A673 (cell line): Measurements from ENCODE around the gene UFD1. TPM values are rescaled to one million over a fixed set of nuclear protein-coding genes. Genes with fewer than 3 reads are reported as not detected.

Source experiments
- BruUV-seq: library from RNA; stranded (reverse); fragments of 400-500 nt; replicated peaks from 2 replicates; lab custom pipeline; 2021; lab: Mats Ljungman, UMichigan
- CTCF ChIA-PET: fragments of 300-600 bp; sonication (Branson Sonifier 250); formaldehyde crosslinking; loops from one replicate; lab custom pipeline; 2022; ENCODE audit warnings: antibody characterized with exemption; lab: Charles Lee
- POLR2A ChIA-PET: fragments of 300-600 bp; sonication (Branson Sonifier 250); formaldehyde crosslinking; loops from one replicate; lab custom pipeline; 2022; ENCODE audit warnings: antibody characterized with exemption; ENCODE audit not compliant: low non-redundant PET; lab: Charles Lee
- DNase-seq: peaks from one replicate; pipeline ENCODE4 v3.0.0-alpha.2; 2015; ENCODE audit warnings: low spot score
- H3K27ac ChIP-seq: fragments of 200-600 bp; sonication (generic); 2 replicates; pipeline ENCODE4 v1.5.1; 2016; ENCODE audit warnings: mixed run types, low read depth, mild to moderate bottlenecking, mixed read lengths, antibody characterized with exemption, low read length; ENCODE audit not compliant: poor library complexity, severe bottlenecking
- H3K27me3 ChIP-seq: fragments of 200-600 bp; sonication (generic); replicated peaks from 2 replicates; pipeline ENCODE4 v1.6.1; 2017; ENCODE audit warnings: mixed run types, low read depth, mild to moderate bottlenecking, mixed read lengths, antibody characterized with exemption, low read length; ENCODE audit not compliant: insufficient read depth, poor library complexity
- H3K36me3 ChIP-seq: fragments of 200-600 bp; sonication (generic); 2 replicates; pipeline ENCODE4 v1.6.1; 2016; ENCODE audit warnings: mixed run types, mild to moderate bottlenecking, mixed read lengths, antibody characterized with exemption, low read length; ENCODE audit not compliant: insufficient read depth, poor library complexity, severe bottlenecking
- H3K4me1 ChIP-seq: fragments of 200-600 bp; sonication (generic); 2 replicates; pipeline ENCODE4 v1.6.1; 2017; ENCODE audit warnings: mixed run types, mild to moderate bottlenecking, mixed read lengths, antibody characterized with exemption, low read length; ENCODE audit not compliant: insufficient read depth, poor library complexity, severe bottlenecking
- H3K4me3 ChIP-seq: fragments of 200-600 bp; sonication (generic); 2 replicates; pipeline ENCODE4 v1.5.1; 2016; ENCODE audit warnings: low read depth, mixed run types, mild to moderate bottlenecking, mixed read lengths, low read length; ENCODE audit not compliant: poor library complexity, severe bottlenecking
- H3K9me3 ChIP-seq: fragments of 200-600 bp; sonication (generic); 2 replicates; pipeline ENCODE4 v1.6.1; 2016; ENCODE audit warnings: mixed run types, low read depth, mild to moderate bottlenecking, mixed read lengths, antibody characterized with exemption, low read length; ENCODE audit not compliant: poor library complexity, severe bottlenecking
- EZH2 ChIP-seq: fragments of 200-600 bp; sonication (generic); IDR thresholded peaks from 2 replicates; pipeline ENCODE4 v1.6.1; 2017; ENCODE audit warnings: borderline replicate concordance, low read depth, mild to moderate bottlenecking, mixed read lengths, antibody characterized with exemption, low read length; ENCODE audit not compliant: poor library complexity, severe bottlenecking
- intact Hi-C: fragments of 100-400 bp; cut with micrococcal nuclease; formaldehyde crosslinking; loops from one replicate; pipeline ENCODE4 v1.10.0; 2022; ENCODE audit not compliant: unreplicated experiment
- total RNA-seq: library from RNA; stranded (reverse); gene quantifications from 2 replicates; pipeline ENCODE4 v1.2.3, GENCODE V29; 2021
- TF ChIP-seq, protein P1 (sequence below): fragments of 300-800, 200-600 bp; sonication (generic); conservative IDR thresholded peaks from 2 replicates; pipeline ENCODE4 v1.5.1; 2017; ENCODE audit warnings: low read depth, mild to moderate bottlenecking, antibody characterized with exemption, low read length, moderate library complexity, mixed read lengths

UFD1 gene
- total RNA-seq, 1 experiment from 2014 or later: 195 TPM

DNA sequence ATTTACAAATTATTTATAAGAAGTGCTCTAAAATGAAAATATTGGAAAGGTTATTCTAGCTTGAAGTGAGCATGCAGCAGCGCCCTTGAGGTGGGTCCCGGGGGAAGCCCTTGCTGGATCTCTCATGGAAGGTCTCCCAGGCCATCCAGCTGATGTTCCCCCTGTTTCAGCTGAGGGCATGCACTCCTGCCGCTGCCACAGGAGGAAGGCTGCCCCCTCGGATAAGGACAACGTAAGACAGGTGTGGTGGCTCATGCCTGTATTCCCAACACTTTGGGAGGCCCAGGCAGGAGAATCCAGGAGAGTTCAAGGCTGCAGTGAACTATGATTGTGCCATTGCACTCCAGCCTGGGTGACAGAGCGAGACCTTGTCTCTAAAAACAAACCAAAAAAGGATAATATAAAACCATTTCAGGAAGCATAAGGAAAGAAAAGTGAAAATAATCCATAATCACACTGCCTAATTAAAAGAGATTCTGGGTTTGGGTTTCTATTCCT is 15.7 kb upstream of the UFD1 start:
- DNase-seq: no peak
- Histone ChIP-seq H3K27me3 (no peaks in the 10 kb centered on the region), H3K27ac (no peak overlapping the region), H3K9me3 (no peaks in the 10 kb centered on the region), H3K4me3 (no peak overlapping the region), H3K4me1 (no peaks in the 10 kb centered on the region), H3K36me3 (peaks cover 66% of the 10 kb centered on the region)
- ChIA-PET CTCF (no interaction called here), POLR2A (no interaction called here)
- TF ChIP-seq EZH2: no peak
- TF ChIP-seq, protein P1, sequence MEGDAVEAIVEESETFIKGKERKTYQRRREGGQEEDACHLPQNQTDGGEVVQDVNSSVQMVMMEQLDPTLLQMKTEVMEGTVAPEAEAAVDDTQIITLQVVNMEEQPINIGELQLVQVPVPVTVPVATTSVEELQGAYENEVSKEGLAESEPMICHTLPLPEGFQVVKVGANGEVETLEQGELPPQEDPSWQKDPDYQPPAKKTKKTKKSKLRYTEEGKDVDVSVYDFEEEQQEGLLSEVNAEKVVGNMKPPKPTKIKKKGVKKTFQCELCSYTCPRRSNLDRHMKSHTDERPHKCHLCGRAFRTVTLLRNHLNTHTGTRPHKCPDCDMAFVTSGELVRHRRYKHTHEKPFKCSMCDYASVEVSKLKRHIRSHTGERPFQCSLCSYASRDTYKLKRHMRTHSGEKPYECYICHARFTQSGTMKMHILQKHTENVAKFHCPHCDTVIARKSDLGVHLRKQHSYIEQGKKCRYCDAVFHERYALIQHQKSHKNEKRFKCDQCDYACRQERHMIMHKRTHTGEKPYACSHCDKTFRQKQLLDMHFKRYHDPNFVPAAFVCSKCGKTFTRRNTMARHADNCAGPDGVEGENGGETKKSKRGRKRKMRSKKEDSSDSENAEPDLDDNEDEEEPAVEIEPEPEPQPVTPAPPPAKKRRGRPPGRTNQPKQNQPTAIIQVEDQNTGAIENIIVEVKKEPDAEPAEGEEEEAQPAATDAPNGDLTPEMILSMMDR: no peak
- no TSS peak for BruUV-seq
- intact Hi-C loops: no loop called here

DNA sequence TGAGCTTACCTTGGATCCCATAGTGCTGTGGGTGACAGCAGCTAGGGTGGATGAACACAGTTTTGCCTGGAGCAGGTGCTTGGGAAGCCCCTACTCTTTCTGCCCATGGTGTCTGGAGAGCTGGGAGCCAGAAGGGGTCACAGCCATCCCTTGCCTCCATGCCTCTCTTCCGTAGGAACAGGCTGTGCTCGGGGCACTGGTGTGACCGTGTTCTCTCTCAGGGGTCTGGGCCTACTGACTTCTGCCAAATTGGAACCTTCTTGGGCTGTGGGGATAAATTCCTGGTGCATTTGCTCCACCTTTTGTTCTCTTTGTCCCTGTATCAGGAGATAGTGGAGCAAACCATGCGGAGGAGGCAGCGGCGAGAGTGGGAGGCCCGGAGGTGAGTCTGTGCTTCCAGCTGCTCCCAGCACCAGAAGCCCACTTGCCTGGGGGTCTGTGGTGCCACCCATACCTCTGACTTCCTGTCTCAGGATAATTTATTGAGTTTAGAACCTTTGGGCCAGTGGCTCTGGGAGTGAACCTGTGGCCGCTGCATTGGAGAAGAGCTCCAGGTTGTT is 15.1 kb upstream of the UFD1 start:
- Histone ChIP-seq H3K4me1 (no peaks in the 10 kb centered on the region), H3K9me3 (no peaks in the 10 kb centered on the region), H3K4me3 (no peak overlapping the region), H3K27me3 (no peaks in the 10 kb centered on the region), H3K27ac (no peak overlapping the region), H3K36me3 (peaks cover 66% of the 10 kb centered on the region)
- ChIA-PET CTCF (no interaction called here), POLR2A (no interaction called here)
- BruUV-seq: no TSS peak
- DNase-seq: no peak
- no peak for TF ChIP-seq EZH2
- TF ChIP-seq, protein P1: no peak
- intact Hi-C loops: no loop called here

DNA sequence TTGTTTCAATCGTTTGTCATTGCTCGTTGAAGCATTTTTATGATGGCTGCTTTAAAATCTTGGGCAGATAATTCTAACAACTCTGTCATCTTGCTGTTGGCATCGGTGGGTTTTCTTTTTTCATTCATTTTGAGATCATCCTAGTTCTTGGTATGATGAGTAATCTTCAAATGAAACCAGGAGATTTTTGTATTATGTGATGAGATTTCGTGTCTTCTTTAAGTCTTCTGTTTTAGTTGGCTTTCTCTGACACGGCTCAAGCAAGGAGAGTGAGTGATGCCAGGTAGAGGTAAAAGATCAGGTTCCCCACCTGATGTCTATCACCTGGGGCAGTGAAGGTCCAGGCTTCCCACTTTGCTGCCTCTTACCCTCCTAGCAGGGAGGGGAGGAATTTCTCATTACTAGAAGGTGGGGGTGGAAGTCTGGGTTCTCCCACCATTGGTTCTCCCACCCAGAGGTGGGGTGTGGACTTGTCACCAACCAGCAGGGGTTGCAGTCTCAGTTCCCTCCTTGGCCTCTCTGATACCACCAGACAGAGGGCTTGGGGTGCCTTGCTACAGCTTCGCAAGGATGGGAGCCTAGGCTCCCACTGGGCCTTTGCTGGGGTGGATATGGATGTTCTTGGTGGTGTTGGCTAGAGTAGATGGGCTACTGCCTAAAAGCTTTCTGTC is 13.6 kb upstream of the UFD1 start:
- intact Hi-C loops: no loop called here
- CTCF ChIA-PET: no interaction called here
- DNase-seq: no peak
- POLR2A ChIA-PET: no interaction called here
- H3K36me3 ChIP-seq: peaks cover 75% of the 10 kb centered on the region
- no peaks in the 10 kb centered on the region for H3K9me3 ChIP-seq
- BruUV-seq: no TSS peak
- no peaks in the 10 kb centered on the region for H3K4me1 ChIP-seq
- H3K4me3 ChIP-seq: no peak overlapping the region
- H3K27me3 ChIP-seq: no peaks in the 10 kb centered on the region
- H3K27ac ChIP-seq: no peak overlapping the region
- TF ChIP-seq, protein P1: no peak
- no peak for TF ChIP-seq EZH2
